SK-N-SH (cell line): ENCODE data around the gene NFIA. TPM values are rescaled to one million over a fixed set of nuclear protein-coding genes. Genes with fewer than 3 reads are reported as not detected.

Experiments used
- CTCF ChIA-PET: fragments of 300-600, 350-600 bp; formaldehyde crosslinking; extraction: SDS; loops from one replicate; lab custom pipeline; 2021; lab: Yijun Ruan, JAX
- POLR2A ChIA-PET: fragments of 350-600 bp; sonication (Branson Sonifier 250); formaldehyde crosslinking; extraction: SDS; loops from one replicate; lab custom pipeline; 2020; ENCODE audit warnings: antibody characterized with exemption, inconsistent platforms; lab: Yijun Ruan, JAX
- DNase-seq: peaks from one replicate; pipeline ENCODE4 v3.0.0; 2012
- H2AFZ ChIP-seq: fragments of 200-600 bp; sonication (generic); 2 replicates; pipeline ENCODE4 v1.8.1; 2016; ENCODE audit warnings: antibody characterized with exemption, mild to moderate bottlenecking, low read depth
- H3F3A ChIP-seq: fragments of 200-600 bp; sonication (generic); replicated peaks from 2 replicates; pipeline ENCODE3; 2016; ENCODE audit warnings: antibody characterized with exemption, mild to moderate bottlenecking; ENCODE audit not compliant: insufficient read depth
- H3K27ac ChIP-seq, 2 experiments: fragments of 200-500 bp in 1 of 2; fragments of 200-600 bp in 1 of 2; sonication (Bioruptor generic) in 1 of 2; sonication (generic), shearing (Covaris generic) in 1 of 2; 2 replicates each; pipeline versions ENCODE4 v1.5.1 to v1.6.1; 2014 to 2016; ENCODE audit warnings: low read depth in 2 of 2, inconsistent platforms in 1 of 2, low read length in 1 of 2, mild to moderate bottlenecking in 1 of 2, mixed read lengths in 1 of 2
- H3K27me3 ChIP-seq: fragments of 200-600 bp; sonication (generic), shearing (Covaris generic); 2 replicates; pipeline ENCODE4 v1.6.1; 2016; ENCODE audit warnings: mixed run types; ENCODE audit not compliant: insufficient read depth
- H3K36me3 ChIP-seq, 2 experiments: fragments of 200-500 bp in 1 of 2; fragments of 200-600 bp in 1 of 2; sonication (Bioruptor generic) in 1 of 2; sonication (generic) in 1 of 2; replicated peaks in 1 of 2; 2 replicates each; pipeline versions ENCODE3 to v1.5.1; 2014 to 2016; ENCODE audit warnings: low read length in 1 of 2, mild to moderate bottlenecking in 1 of 2; ENCODE audit not compliant: insufficient read depth in 2 of 2, control insufficient read depth in 1 of 2
- H3K4me1 ChIP-seq, 2 experiments: fragments of 200-500 bp in 1 of 2; fragments of 200-600 bp in 1 of 2; sonication (Bioruptor generic) in 1 of 2; sonication (generic), shearing (Covaris generic) in 1 of 2; 2 replicates each; pipeline versions ENCODE4 v1.5.1 to v1.6.1; 2014 to 2016; ENCODE audit warnings: low read depth in 1 of 2, low read length in 1 of 2, mixed run types in 1 of 2; ENCODE audit not compliant: insufficient read depth in 2 of 2, control insufficient read depth in 1 of 2
- H3K4me2 ChIP-seq: fragments of 200-600 bp; sonication (generic), shearing (Covaris generic); 2 replicates; pipeline ENCODE4 v1.6.1; 2017; ENCODE audit warnings: mixed run types
- H3K4me3 ChIP-seq, 2 experiments: fragments of 200-500 bp in 1 of 2; fragments of 200-600 bp in 1 of 2; sonication (Bioruptor generic) in 1 of 2; sonication (generic), shearing (Covaris generic) in 1 of 2; 2 replicates each; pipeline versions ENCODE4 v1.5.1 to v1.8.1; 2014 to 2016; ENCODE audit warnings: low read depth in 2 of 2, inconsistent platforms in 1 of 2, low read length in 1 of 2, mild to moderate bottlenecking in 1 of 2, mixed read lengths in 1 of 2, moderate library complexity in 1 of 2
- H3K79me2 ChIP-seq: fragments of 200-600 bp; sonication (generic); 2 replicates; pipeline ENCODE4 v1.8.1; 2017; ENCODE audit warnings: mild to moderate bottlenecking; ENCODE audit not compliant: insufficient read depth
- H3K9ac ChIP-seq: fragments of 200-600 bp; sonication (generic); 2 replicates; pipeline ENCODE4 v1.6.1; 2017; ENCODE audit warnings: mixed run types
- H3K9me2 ChIP-seq: fragments of 200-600 bp; sonication (generic); 2 replicates; pipeline ENCODE4 v1.6.1; 2017; ENCODE audit warnings: mixed run types
- H3K9me3 ChIP-seq: fragments of 200-600 bp; sonication (generic); 2 replicates; pipeline ENCODE4 v1.6.1; 2017; ENCODE audit warnings: mixed run types, mild to moderate bottlenecking, moderate library complexity
- H4K20me1 ChIP-seq: fragments of 200-600 bp; sonication (generic); 2 replicates; pipeline ENCODE4 v1.6.1; 2017; ENCODE audit warnings: mild to moderate bottlenecking, mixed run types; ENCODE audit not compliant: insufficient read depth
- CHD2 ChIP-seq: fragments of 150-350 bp; IDR thresholded peaks from 2 replicates; pipeline ENCODE4 v1.6.1; 2018; ENCODE audit warnings: low read length; ENCODE audit not compliant: partially characterized antibody
- EP300 ChIP-seq, 2 experiments: IDR thresholded peaks; 2 replicates each; pipeline versions ENCODE4 v1.4.0 to v1.6.1; 2012; ENCODE audit warnings: borderline replicate concordance in 1 of 2, low read depth in 1 of 2, low read length in 1 of 2
- EZH2phosphoT487 ChIP-seq: fragments of 200-600 bp; sonication (generic); IDR thresholded peaks from 2 replicates; pipeline ENCODE4 v1.6.1; 2017; ENCODE audit warnings: low read depth, mixed run types, mild to moderate bottlenecking, antibody characterized with exemption, moderate library complexity, borderline replicate concordance
- FOXM1 ChIP-seq: IDR thresholded peaks from 2 replicates; pipeline ENCODE4 v1.4.0; 2012; ENCODE audit warnings: low read depth, mild to moderate bottlenecking
- GATA2 ChIP-seq: sonication (generic); formaldehyde crosslinking; IDR thresholded peaks from 2 replicates; pipeline ENCODE4 v1.5.0; 2020; ENCODE audit warnings: mild to moderate bottlenecking, missing genetic modification reagents
- JUND ChIP-seq: IDR thresholded peaks from 2 replicates; pipeline ENCODE4 v1.4.0; 2012
- RFX5 ChIP-seq: IDR thresholded peaks from 2 replicates; pipeline ENCODE4 v1.6.1; 2012; ENCODE audit warnings: mild to moderate bottlenecking, improper control_type of control experiment, low read length
- RXRA ChIP-seq: IDR thresholded peaks from 2 replicates; pipeline ENCODE4 v1.4.0; 2012; ENCODE audit warnings: low read depth, mild to moderate bottlenecking, borderline replicate concordance
- TCF12 ChIP-seq: IDR thresholded peaks from 2 replicates; pipeline ENCODE4 v1.4.0; 2012
- TEAD4 ChIP-seq: IDR thresholded peaks from 2 replicates; pipeline ENCODE4 v1.4.0; 2012; ENCODE audit warnings: mild to moderate bottlenecking, borderline replicate concordance; ENCODE audit not compliant: insufficient read depth
- YY1 ChIP-seq: IDR thresholded peaks from 2 replicates; pipeline ENCODE4 v1.4.0; 2012; ENCODE audit warnings: low read depth, mild to moderate bottlenecking
- WGBS: methylation state at CpG from one replicate; pipeline ENCODE4 v1.1.6; 2017; ENCODE audit warnings: low lambda C conversion rate; 5-methylcytosine and 5-hydroxymethylcytosine counted together
- polyA plus RNA-seq, 3 experiments: library from polyadenylated mRNA; depleted of rRNA; stranded (reverse); fragments of >200 nt; gene quantifications; 2 replicates each; pipeline ENCODE4 v1.2.3, GENCODE V29; 2012
- TF ChIP-seq, protein P1 (sequence below): fragments of 150-350 bp; IDR thresholded peaks from 2 replicates; pipeline ENCODE4 v1.6.1; 2016; ENCODE audit warnings: mild to moderate bottlenecking, low read depth, low read length
- TF ChIP-seq, protein P2 (sequence below): IDR thresholded peaks from 2 replicates; pipeline ENCODE4; 2012
- TF ChIP-seq, protein P3 (sequence below): fragments of 150-350 bp; IDR thresholded peaks from 2 replicates; pipeline ENCODE4 v1.6.1; 2017; ENCODE audit warnings: antibody characterized with exemption, low read length, low read depth, borderline replicate concordance

NFIA gene
- polyA plus RNA-seq, 1 of the 3 experiments (the other 2 are of a cell fraction): 3.3 TPM

DNA sequence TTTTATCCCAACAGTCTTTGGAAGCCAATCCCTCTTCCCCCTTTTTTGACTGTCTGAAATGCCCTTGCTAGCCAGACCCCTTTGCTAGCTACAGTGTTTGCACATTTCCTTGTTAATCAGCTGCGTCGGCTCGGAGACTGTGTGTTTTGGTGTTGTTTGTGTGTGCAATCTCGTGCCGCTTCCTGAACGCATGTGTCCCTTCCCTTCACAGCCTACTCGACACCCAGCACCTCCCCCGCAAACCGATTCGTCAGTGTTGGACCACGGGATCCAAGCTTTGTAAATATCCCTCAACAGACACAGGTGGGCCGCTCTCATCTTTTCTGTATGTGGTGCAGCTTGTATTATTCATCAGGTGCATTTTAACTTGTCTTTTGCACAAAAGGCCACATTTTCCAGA, 343.9 kb downstream of the NFIA start:
- Histone ChIP-seq H4K20me1 (no peaks in the 10 kb centered on the region), H3K27ac (no peak overlapping the region; a peak in 1 of 4 replicates), H3K4me3 (no peak overlapping the region), H3K4me2 (no peak overlapping the region), H3K9ac (no peak overlapping the region)
- DNase-seq: no peak
- 97% methylated on average over 12 of the region's 12 CpGs for WGBS
- TF ChIP-seq GATA2 (CRISPR knock-in tag) (no peak), JUND (no peak), EP300 (IDR thresholded peaks at IDR 0.05; ENCODE audit: borderline replicate concordance in 1 of 2, low read depth in 1 of 2, low read length in 1 of 2) (no peak), RXRA (no peak), TEAD4 (no peak), EZH2phosphoT487 (no peak), YY1 (no peak)
- TF ChIP-seq, protein P1, sequence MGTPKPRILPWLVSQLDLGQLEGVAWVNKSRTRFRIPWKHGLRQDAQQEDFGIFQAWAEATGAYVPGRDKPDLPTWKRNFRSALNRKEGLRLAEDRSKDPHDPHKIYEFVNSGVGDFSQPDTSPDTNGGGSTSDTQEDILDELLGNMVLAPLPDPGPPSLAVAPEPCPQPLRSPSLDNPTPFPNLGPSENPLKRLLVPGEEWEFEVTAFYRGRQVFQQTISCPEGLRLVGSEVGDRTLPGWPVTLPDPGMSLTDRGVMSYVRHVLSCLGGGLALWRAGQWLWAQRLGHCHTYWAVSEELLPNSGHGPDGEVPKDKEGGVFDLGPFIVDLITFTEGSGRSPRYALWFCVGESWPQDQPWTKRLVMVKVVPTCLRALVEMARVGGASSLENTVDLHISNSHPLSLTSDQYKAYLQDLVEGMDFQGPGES: no peak
- TF ChIP-seq, protein P2, sequence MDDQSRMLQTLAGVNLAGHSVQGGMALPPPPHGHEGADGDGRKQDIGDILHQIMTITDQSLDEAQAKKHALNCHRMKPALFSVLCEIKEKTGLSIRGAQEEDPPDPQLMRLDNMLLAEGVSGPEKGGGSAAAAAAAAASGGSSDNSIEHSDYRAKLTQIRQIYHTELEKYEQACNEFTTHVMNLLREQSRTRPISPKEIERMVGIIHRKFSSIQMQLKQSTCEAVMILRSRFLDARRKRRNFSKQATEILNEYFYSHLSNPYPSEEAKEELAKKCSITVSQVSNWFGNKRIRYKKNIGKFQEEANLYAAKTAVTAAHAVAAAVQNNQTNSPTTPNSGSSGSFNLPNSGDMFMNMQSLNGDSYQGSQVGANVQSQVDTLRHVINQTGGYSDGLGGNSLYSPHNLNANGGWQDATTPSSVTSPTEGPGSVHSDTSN: no peak
- TF ChIP-seq, protein P3, sequence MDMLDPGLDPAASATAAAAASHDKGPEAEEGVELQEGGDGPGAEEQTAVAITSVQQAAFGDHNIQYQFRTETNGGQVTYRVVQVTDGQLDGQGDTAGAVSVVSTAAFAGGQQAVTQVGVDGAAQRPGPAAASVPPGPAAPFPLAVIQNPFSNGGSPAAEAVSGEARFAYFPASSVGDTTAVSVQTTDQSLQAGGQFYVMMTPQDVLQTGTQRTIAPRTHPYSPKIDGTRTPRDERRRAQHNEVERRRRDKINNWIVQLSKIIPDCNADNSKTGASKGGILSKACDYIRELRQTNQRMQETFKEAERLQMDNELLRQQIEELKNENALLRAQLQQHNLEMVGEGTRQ: no peak
- TF ChIP-seq, all 33 proteins: peak for 0
- ChIA-PET POLR2A (no interaction called here), CTCF (interaction anchor here (1.6 kb wide), 1 partner anchor 12 kb away, joined by 4 read pairs; no protein-coding TSS in a partner anchor)
- no peaks in the 10 kb centered on the region for H3K9me2 ChIP-seq
- H3K79me2 ChIP-seq: no peaks in the 10 kb centered on the region
- H3K9me3 ChIP-seq: no peaks in the 10 kb centered on the region
- no peak overlapping the region for H2AFZ ChIP-seq
- H3K4me1 ChIP-seq: peaks cover 0 to 17% of the 10 kb centered on the region in 2 experiments; a peak in 2 of 4 replicates
- no peaks in the 10 kb centered on the region for H3K27me3 ChIP-seq
- H3K36me3 ChIP-seq: peaks cover 0 to 2% of the 10 kb centered on the region in 2 experiments
- no peaks in the 10 kb centered on the region for H3F3A ChIP-seq

DNA sequence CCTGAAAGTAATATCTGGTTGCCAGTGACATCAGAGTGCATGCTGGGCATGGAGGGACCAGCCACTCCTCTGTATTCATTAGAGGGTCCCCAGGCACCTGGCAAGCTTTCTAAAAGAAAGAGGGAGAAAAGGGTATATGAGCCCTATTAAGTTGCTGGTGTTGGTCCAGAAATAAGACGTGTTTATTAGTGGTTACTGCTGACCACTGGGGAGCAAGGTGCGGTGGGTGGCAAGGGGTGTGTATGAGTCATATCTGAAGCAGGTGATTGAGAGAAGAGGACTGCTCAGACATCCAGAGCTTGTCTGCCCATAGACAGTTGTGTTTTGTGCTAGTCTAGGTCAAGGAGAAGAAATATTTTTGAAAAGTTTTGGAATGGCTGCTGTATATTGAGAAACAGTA, 344.5 kb downstream of the NFIA start:
- Histone ChIP-seq H3K4me3 (no peak overlapping the region), H2AFZ (no peak overlapping the region)
- TF ChIP-seq RFX5 (no peak), FOXM1 (no peak), CHD2 (no peak), TCF12 (no peak)
- TF ChIP-seq, all 33 proteins: peak for 0
- 100% methylated on average over 2 of the region's 2 CpGs for WGBS
- no peaks in the 10 kb centered on the region for H4K20me1 ChIP-seq
- H3K27ac ChIP-seq: no peak overlapping the region
- no peaks in the 10 kb centered on the region for H3F3A ChIP-seq
- H3K9ac ChIP-seq: no peak overlapping the region
- H3K9me3 ChIP-seq: no peaks in the 10 kb centered on the region
- H3K9me2 ChIP-seq: no peaks in the 10 kb centered on the region
- no peak overlapping the region for H3K4me2 ChIP-seq
- DNase-seq: no peak
- H3K36me3 ChIP-seq: peaks cover 0 to 2% of the 10 kb centered on the region in 2 experiments
- H3K79me2 ChIP-seq: no peaks in the 10 kb centered on the region
- peaks cover 0 to 17% of the 10 kb centered on the region in 2 experiments; a peak in 2 of 4 replicates for H3K4me1 ChIP-seq
- ChIA-PET CTCF (interaction anchor here (1.6 kb wide), 1 partner anchor 13 kb away, joined by 4 read pairs; no protein-coding TSS in a partner anchor), POLR2A (no interaction called here)
- H3K27me3 ChIP-seq: no peaks in the 10 kb centered on the region
